WTC11 (cell line): ENCODE measurements around the gene NRTN. TPM values are rescaled to one million over a fixed set of nuclear protein-coding genes. Genes with fewer than 3 reads are reported as not detected.

Experiments used
- ATAC-seq: fragments of 200-7000 bp; cut with Tn5 transposase; 2 replicates; pipeline ENCODE4 v1.10.0; 2021; ENCODE audit warnings: mild to moderate bottlenecking, moderate library complexity
- CTCF ChIA-PET: fragments of 300-600 bp; sonication (Branson Sonifier 250); formaldehyde crosslinking; loops from one replicate; lab custom pipeline; 2021; ENCODE audit warnings: antibody characterized with exemption; lab: Charles Lee
- POLR2A ChIA-PET: fragments of 350-600 bp; sonication (Branson Sonifier 250); formaldehyde crosslinking; loops from one replicate; lab custom pipeline; 2021; ENCODE audit warnings: antibody characterized with exemption; lab: Charles Lee
- DNase-seq: peaks from one replicate; pipeline ENCODE4 v3.0.0; 2021; ENCODE audit warnings: low spot score
- H3K27ac Mint-ChIP-seq: 2 replicates; pipeline ENCODE4 v1.8.0; 2021; ENCODE audit warnings: mixed read lengths
- H3K27me3 Mint-ChIP-seq: 2 replicates; pipeline ENCODE4 v1.8.0; 2021; ENCODE audit warnings: low read depth, mild to moderate bottlenecking, moderate library complexity, mixed read lengths
- H3K36me3 Mint-ChIP-seq: 2 replicates; pipeline ENCODE4 v1.8.0; 2021; ENCODE audit warnings: mixed read lengths
- H3K4me1 Mint-ChIP-seq: 2 replicates; pipeline ENCODE4 v1.8.0; 2022; ENCODE audit warnings: mixed read lengths
- H3K4me3 Mint-ChIP-seq: 2 replicates; pipeline ENCODE4 v1.8.0; 2021; ENCODE audit warnings: mild to moderate bottlenecking, moderate library complexity, mixed read lengths
- H3K9me3 Mint-ChIP-seq: 2 replicates; pipeline ENCODE4 v1.8.0; 2021; ENCODE audit warnings: mixed read lengths
- HMGA2 ChIP-seq: fragments of 250-450 bp; sonication (Bioruptor Pico); IDR thresholded peaks from 2 replicates; pipeline ENCODE4 v1.4.0; 2021; ENCODE audit warnings: mild to moderate bottlenecking, moderate library complexity
- NFATC4 ChIP-seq: fragments of 250-450 bp; sonication (Bioruptor Pico); IDR thresholded peaks from 2 replicates; pipeline ENCODE4 v1.9.0; 2021; ENCODE audit warnings: mild to moderate bottlenecking
- NFYB ChIP-seq: sonication (generic); formaldehyde crosslinking; conservative IDR thresholded peaks from 2 replicates; pipeline ENCODE4 v1.8.0; 2022; ENCODE audit warnings: low read depth, missing genetic modification reagents
- RORB ChIP-seq: fragments of 250-450 bp; sonication (Bioruptor Pico); IDR thresholded peaks from 2 replicates; pipeline ENCODE4 v1.9.0; 2021; ENCODE audit warnings: mild to moderate bottlenecking
- SMAD3 ChIP-seq: sonication (generic); formaldehyde crosslinking; IDR thresholded peaks from 2 replicates; pipeline ENCODE4 v1.8.0; 2022; ENCODE audit warnings: missing genetic modification reagents, mild to moderate bottlenecking, borderline replicate concordance
- SOX15 ChIP-seq: fragments of 250-450 bp; sonication (Bioruptor Pico); IDR thresholded peaks from 2 replicates; pipeline ENCODE4 v1.9.0; 2021; ENCODE audit warnings: mild to moderate bottlenecking
- SP1 ChIP-seq: sonication (generic); formaldehyde crosslinking; conservative IDR thresholded peaks from 2 replicates; pipeline ENCODE4 v1.8.1; 2022; ENCODE audit warnings: missing genetic modification reagents
- TCF7 ChIP-seq: sonication (generic); formaldehyde crosslinking; IDR thresholded peaks from 2 replicates; pipeline ENCODE4 v1.8.0; 2022; ENCODE audit warnings: mild to moderate bottlenecking, low read depth, missing genetic modification reagents, moderate library complexity
- TP53 ChIP-seq: sonication (generic); formaldehyde crosslinking; IDR thresholded peaks from 2 replicates; pipeline ENCODE4 v1.8.1; 2023; ENCODE audit warnings: mild to moderate bottlenecking, missing genetic modification reagents
- ZNF121 ChIP-seq: sonication (generic); formaldehyde crosslinking; IDR thresholded peaks from 2 replicates; pipeline ENCODE4 v1.8.0; 2023; ENCODE audit warnings: missing genetic modification reagents
- total RNA-seq: library from RNA; stranded (reverse); gene quantifications from 3 replicates; pipeline ENCODE4 v1.2.3, GENCODE V29; 2021
- TF ChIP-seq, protein P1 (sequence below): sonication (generic); formaldehyde crosslinking; IDR thresholded peaks from 2 replicates; pipeline ENCODE4 v1.8.1; 2022; ENCODE audit warnings: low read depth, missing genetic modification reagents, borderline replicate concordance
- TF ChIP-seq, protein P2 (sequence below): sonication (generic); formaldehyde crosslinking; conservative IDR thresholded peaks from 2 replicates; pipeline ENCODE4 v1.8.1; 2023; ENCODE audit warnings: mild to moderate bottlenecking, low read depth, missing genetic modification reagents, moderate library complexity
- TF ChIP-seq, protein P3 (sequence below): sonication (generic); formaldehyde crosslinking; conservative IDR thresholded peaks from 2 replicates; pipeline ENCODE4 v1.8.1; 2022; ENCODE audit warnings: mild to moderate bottlenecking, missing genetic modification reagents
- TF ChIP-seq, protein P4 (sequence below): sonication (generic); formaldehyde crosslinking; IDR thresholded peaks from 2 replicates; pipeline ENCODE4 v1.8.1; 2022; ENCODE audit warnings: mild to moderate bottlenecking, moderate library complexity, missing genetic modification reagents
- TF ChIP-seq, protein P5 (sequence below): fragments of 250-450 bp; sonication (Bioruptor Pico); IDR thresholded peaks from 2 replicates; pipeline ENCODE4 v1.9.0; 2021; ENCODE audit warnings: mild to moderate bottlenecking
- TF ChIP-seq, protein P6 (sequence below): fragments of 250-450 bp; sonication (Bioruptor Pico); IDR thresholded peaks from 2 replicates; pipeline ENCODE4 v1.9.0; 2021; ENCODE audit warnings: mild to moderate bottlenecking, borderline replicate concordance
- TF ChIP-seq, protein P7 (sequence below): fragments of 200-600 bp; IDR thresholded peaks from 2 replicates; pipeline ENCODE4 v1.8.0; 2022; ENCODE audit warnings: antibody characterized with exemption

NRTN gene
- total RNA-seq, 1 experiment from 2014 or later = 6.1 TPM

DNA sequence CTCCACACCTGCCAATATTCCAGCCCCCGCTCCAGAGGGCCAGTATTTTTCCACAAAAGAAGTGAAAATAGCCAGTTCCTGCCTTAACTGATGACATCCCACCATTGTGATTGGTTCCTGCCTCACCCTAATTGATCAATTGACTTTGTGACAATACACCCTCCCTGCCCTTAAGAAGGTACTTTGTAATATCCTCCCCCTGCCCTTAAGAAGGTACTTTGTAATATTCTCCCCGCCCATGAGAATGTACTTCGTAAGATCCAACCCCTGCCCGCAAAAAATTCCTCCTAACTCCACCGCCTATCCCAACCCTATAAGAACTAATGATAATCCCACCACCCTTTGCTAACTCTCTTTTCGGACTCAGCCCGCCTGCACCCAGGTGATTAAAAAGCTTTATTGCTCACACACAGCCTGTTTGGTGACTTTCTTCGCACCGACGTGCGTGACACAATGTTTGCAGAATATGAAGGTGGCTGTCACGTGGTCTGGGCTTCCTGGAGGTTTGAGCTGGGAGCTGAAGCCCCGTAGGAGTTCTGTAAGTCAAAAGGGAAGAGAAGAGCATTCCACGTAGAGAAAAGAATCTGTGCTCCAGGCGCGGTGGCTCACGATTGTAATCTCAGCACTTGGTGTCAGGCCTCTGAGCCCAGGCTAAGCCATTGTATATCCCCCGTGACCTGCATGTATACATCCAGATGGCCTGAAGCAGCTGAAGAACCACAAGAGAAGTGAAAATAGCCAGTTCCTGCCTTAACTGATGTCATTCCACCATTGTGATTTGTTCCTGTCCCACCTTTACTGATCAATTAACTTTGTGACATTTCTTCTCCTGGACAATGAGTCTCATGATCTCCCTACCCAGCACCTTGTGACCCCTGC, 52.6 kb downstream of the NRTN start:
- CTCF ChIA-PET = interaction anchor here (3.3 kb wide), 1 partner anchor 53 kb away, joined by 16 read pairs; no protein-coding TSS in a partner anchor
- ATAC-seq (no peak), DNase-seq (no peak)
- H3K27ac Mint-ChIP-seq = no peak overlapping the region
- no peak overlapping the region for H3K4me3 Mint-ChIP-seq
- H3K4me1 Mint-ChIP-seq = no peaks in the 10 kb centered on the region
- peaks cover 9% of the 10 kb centered on the region for H3K27me3 Mint-ChIP-seq
- POLR2A ChIA-PET = no interaction called here
- H3K36me3 Mint-ChIP-seq = no peaks in the 10 kb centered on the region
- TF ChIP-seq TCF7 (CRISPR knock-in tag) = no peak
- TF ChIP-seq NFYB (CRISPR knock-in tag) = no peak
- TF ChIP-seq TP53 (CRISPR knock-in tag) = no peak
- no peak for TF ChIP-seq RORB (CRISPR knock-in tag)
- TF ChIP-seq, protein P1, sequence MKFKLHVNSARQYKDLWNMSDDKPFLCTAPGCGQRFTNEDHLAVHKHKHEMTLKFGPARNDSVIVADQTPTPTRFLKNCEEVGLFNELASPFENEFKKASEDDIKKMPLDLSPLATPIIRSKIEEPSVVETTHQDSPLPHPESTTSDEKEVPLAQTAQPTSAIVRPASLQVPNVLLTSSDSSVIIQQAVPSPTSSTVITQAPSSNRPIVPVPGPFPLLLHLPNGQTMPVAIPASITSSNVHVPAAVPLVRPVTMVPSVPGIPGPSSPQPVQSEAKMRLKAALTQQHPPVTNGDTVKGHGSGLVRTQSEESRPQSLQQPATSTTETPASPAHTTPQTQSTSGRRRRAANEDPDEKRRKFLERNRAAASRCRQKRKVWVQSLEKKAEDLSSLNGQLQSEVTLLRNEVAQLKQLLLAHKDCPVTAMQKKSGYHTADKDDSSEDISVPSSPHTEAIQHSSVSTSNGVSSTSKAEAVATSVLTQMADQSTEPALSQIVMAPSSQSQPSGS = no peak
- TF ChIP-seq SOX15 (CRISPR knock-in tag) = no peak
- no peak for TF ChIP-seq ZNF121
- no peak for TF ChIP-seq SMAD3 (CRISPR knock-in tag)
- TF ChIP-seq, protein P2, sequence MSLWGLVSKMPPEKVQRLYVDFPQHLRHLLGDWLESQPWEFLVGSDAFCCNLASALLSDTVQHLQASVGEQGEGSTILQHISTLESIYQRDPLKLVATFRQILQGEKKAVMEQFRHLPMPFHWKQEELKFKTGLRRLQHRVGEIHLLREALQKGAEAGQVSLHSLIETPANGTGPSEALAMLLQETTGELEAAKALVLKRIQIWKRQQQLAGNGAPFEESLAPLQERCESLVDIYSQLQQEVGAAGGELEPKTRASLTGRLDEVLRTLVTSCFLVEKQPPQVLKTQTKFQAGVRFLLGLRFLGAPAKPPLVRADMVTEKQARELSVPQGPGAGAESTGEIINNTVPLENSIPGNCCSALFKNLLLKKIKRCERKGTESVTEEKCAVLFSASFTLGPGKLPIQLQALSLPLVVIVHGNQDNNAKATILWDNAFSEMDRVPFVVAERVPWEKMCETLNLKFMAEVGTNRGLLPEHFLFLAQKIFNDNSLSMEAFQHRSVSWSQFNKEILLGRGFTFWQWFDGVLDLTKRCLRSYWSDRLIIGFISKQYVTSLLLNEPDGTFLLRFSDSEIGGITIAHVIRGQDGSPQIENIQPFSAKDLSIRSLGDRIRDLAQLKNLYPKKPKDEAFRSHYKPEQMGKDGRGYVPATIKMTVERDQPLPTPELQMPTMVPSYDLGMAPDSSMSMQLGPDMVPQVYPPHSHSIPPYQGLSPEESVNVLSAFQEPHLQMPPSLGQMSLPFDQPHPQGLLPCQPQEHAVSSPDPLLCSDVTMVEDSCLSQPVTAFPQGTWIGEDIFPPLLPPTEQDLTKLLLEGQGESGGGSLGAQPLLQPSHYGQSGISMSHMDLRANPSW (CRISPR knock-in tag) = no peak
- TF ChIP-seq, protein P3, sequence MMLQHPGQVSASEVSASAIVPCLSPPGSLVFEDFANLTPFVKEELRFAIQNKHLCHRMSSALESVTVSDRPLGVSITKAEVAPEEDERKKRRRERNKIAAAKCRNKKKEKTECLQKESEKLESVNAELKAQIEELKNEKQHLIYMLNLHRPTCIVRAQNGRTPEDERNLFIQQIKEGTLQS (CRISPR knock-in tag) = no peak
- TF ChIP-seq NFATC4 (CRISPR knock-in tag) = no peak
- no peak for TF ChIP-seq HMGA2
- TF ChIP-seq, protein P4, sequence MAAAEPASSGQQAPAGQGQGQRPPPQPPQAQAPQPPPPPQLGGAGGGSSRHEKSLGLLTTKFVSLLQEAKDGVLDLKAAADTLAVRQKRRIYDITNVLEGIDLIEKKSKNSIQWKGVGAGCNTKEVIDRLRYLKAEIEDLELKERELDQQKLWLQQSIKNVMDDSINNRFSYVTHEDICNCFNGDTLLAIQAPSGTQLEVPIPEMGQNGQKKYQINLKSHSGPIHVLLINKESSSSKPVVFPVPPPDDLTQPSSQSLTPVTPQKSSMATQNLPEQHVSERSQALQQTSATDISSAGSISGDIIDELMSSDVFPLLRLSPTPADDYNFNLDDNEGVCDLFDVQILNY (CRISPR knock-in tag) = no peak
- TF ChIP-seq, protein P5, sequence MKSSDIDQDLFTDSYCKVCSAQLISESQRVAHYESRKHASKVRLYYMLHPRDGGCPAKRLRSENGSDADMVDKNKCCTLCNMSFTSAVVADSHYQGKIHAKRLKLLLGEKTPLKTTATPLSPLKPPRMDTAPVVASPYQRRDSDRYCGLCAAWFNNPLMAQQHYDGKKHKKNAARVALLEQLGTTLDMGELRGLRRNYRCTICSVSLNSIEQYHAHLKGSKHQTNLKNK (CRISPR knock-in tag) = no peak
- TF ChIP-seq, protein P6, sequence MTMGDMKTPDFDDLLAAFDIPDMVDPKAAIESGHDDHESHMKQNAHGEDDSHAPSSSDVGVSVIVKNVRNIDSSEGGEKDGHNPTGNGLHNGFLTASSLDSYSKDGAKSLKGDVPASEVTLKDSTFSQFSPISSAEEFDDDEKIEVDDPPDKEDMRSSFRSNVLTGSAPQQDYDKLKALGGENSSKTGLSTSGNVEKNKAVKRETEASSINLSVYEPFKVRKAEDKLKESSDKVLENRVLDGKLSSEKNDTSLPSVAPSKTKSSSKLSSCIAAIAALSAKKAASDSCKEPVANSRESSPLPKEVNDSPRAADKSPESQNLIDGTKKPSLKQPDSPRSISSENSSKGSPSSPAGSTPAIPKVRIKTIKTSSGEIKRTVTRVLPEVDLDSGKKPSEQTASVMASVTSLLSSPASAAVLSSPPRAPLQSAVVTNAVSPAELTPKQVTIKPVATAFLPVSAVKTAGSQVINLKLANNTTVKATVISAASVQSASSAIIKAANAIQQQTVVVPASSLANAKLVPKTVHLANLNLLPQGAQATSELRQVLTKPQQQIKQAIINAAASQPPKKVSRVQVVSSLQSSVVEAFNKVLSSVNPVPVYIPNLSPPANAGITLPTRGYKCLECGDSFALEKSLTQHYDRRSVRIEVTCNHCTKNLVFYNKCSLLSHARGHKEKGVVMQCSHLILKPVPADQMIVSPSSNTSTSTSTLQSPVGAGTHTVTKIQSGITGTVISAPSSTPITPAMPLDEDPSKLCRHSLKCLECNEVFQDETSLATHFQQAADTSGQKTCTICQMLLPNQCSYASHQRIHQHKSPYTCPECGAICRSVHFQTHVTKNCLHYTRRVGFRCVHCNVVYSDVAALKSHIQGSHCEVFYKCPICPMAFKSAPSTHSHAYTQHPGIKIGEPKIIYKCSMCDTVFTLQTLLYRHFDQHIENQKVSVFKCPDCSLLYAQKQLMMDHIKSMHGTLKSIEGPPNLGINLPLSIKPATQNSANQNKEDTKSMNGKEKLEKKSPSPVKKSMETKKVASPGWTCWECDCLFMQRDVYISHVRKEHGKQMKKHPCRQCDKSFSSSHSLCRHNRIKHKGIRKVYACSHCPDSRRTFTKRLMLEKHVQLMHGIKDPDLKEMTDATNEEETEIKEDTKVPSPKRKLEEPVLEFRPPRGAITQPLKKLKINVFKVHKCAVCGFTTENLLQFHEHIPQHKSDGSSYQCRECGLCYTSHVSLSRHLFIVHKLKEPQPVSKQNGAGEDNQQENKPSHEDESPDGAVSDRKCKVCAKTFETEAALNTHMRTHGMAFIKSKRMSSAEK (CRISPR knock-in tag) = no peak
- TF ChIP-seq, protein P7, sequence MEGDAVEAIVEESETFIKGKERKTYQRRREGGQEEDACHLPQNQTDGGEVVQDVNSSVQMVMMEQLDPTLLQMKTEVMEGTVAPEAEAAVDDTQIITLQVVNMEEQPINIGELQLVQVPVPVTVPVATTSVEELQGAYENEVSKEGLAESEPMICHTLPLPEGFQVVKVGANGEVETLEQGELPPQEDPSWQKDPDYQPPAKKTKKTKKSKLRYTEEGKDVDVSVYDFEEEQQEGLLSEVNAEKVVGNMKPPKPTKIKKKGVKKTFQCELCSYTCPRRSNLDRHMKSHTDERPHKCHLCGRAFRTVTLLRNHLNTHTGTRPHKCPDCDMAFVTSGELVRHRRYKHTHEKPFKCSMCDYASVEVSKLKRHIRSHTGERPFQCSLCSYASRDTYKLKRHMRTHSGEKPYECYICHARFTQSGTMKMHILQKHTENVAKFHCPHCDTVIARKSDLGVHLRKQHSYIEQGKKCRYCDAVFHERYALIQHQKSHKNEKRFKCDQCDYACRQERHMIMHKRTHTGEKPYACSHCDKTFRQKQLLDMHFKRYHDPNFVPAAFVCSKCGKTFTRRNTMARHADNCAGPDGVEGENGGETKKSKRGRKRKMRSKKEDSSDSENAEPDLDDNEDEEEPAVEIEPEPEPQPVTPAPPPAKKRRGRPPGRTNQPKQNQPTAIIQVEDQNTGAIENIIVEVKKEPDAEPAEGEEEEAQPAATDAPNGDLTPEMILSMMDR = no peak
- no peak for TF ChIP-seq SP1 (CRISPR knock-in tag)
- no peaks in the 10 kb centered on the region for H3K9me3 Mint-ChIP-seq
